A549 (cell line): ENCODE measurements around the gene ROBO1. TPM values are rescaled to one million over a fixed set of nuclear protein-coding genes. Genes with fewer than 3 reads are reported as not detected.

Experiments
- ATAC-seq, 2 experiments: fragments of 200-7000 bp in 1 of 2; fragments of >200 bp in 1 of 2; cut with Nextera tagmentation in 1 of 2; cut with Tn5 transposase in 1 of 2; 3 replicates each; pipeline versions ENCODE4 v1.8.0 to v1.9.1; 2018 to 2020; ENCODE audit warnings: mild to moderate bottlenecking in 1 of 2, moderate library complexity in 1 of 2
- CTCF ChIA-PET: fragments of 300-600 bp; sonication (Branson Sonifier 250); formaldehyde crosslinking; extraction: SDS; loops from one replicate; lab custom pipeline; 2021; ENCODE audit warnings: antibody characterized with exemption, inconsistent platforms; lab: Yijun Ruan, JAX
- POLR2A ChIA-PET: fragments of 350-600 bp; formaldehyde crosslinking; extraction: SDS; loops from one replicate; lab custom pipeline; 2021; ENCODE audit warnings: antibody characterized with exemption, inconsistent platforms; lab: Yijun Ruan, JAX
- DNase-seq, 2 experiments: peaks; one replicate each; pipeline versions ENCODE4 v3.0.0 to v3.0.0-alpha.2; 2011 to 2016; ENCODE audit warnings: low read depth in 1 of 2, low spot score in 1 of 2
- FAIRE-seq: peaks from 2 replicates; lab custom pipeline; 2011; peaks lifted over from hg19 to GRCh38; lab: Jason Lieb, UNC
- H3K27ac ChIP-seq, 2 experiments: fragments of >200 bp; sonication (Bioruptor Twin); formaldehyde crosslinking; 3 replicates each; pipeline ENCODE4 v1.5.1; 2016 to 2017
- H3K4me1 ChIP-seq: fragments of >200 bp; sonication (Bioruptor Twin); formaldehyde crosslinking; 3 replicates; pipeline ENCODE4 v1.6.1; 2016
- H3K4me2 ChIP-seq: fragments of >200 bp; sonication (Bioruptor Twin); formaldehyde crosslinking; 3 replicates; pipeline ENCODE4 v1.6.1; 2016
- H3K4me3 ChIP-seq: fragments of >200 bp; sonication (Bioruptor Twin); formaldehyde crosslinking; 3 replicates; pipeline ENCODE4 v1.5.1; 2016
- H3K9me3 ChIP-seq: fragments of >200 bp; sonication (Bioruptor Twin); formaldehyde crosslinking; 3 replicates; pipeline ENCODE4 v1.6.1; 2016
- CBX8 ChIP-seq: fragments of 200-600 bp; sonication (generic); IDR thresholded peaks from 2 replicates; pipeline ENCODE4 v1.6.1; 2016
- CHD2 ChIP-seq: fragments of 150-350 bp; IDR thresholded peaks from 2 replicates; pipeline ENCODE4 v1.6.1; 2014; ENCODE audit warnings: low read length; ENCODE audit not compliant: partially characterized antibody
- EHF ChIP-seq: fragments of 250-450 bp; sonication (Bioruptor Pico); IDR thresholded peaks from 2 replicates; pipeline ENCODE4 v1.5.0; 2020; ENCODE audit warnings: mild to moderate bottlenecking
- EHMT2 ChIP-seq: fragments of 200-600 bp; sonication (generic); IDR thresholded peaks from 2 replicates; pipeline ENCODE4 v1.6.1; 2016; ENCODE audit warnings: antibody characterized with exemption, low read depth, mild to moderate bottlenecking, moderate library complexity
- ESRRA ChIP-seq: fragments of 150-350 bp; IDR thresholded peaks from 2 replicates; pipeline ENCODE4 v1.6.1; 2014; ENCODE audit warnings: mild to moderate bottlenecking, low read length, borderline replicate concordance
- FOSL2 ChIP-seq, 2 experiments: fragments of 450-650 bp in 1 of 2; fragments of >200 bp in 1 of 2; sonication (Bioruptor Twin) in 1 of 2; formaldehyde crosslinking; IDR thresholded peaks; 2 replicates each; pipeline versions ENCODE4 v1.5.0 to v1.6.1; 2016 to 2020; ENCODE audit warnings: mild to moderate bottlenecking in 1 of 2, moderate library complexity in 1 of 2
- HDAC2 ChIP-seq: fragments of 200-600 bp; sonication (generic); IDR thresholded peaks from 2 replicates; pipeline ENCODE4 v1.6.1; 2016
- HEYL ChIP-seq: fragments of 250-450 bp; sonication (Bioruptor Pico); IDR thresholded peaks from 2 replicates; pipeline ENCODE4 v1.8.0; 2021; ENCODE audit warnings: mild to moderate bottlenecking, moderate library complexity
- HOXA7 ChIP-seq: fragments of 250-450 bp; sonication (Bioruptor Pico); IDR thresholded peaks from 2 replicates; pipeline ENCODE4 v1.5.0; 2020; ENCODE audit warnings: mild to moderate bottlenecking, moderate library complexity
- HOXB13 ChIP-seq: fragments of 250-450 bp; sonication (Bioruptor Pico); IDR thresholded peaks from 2 replicates; pipeline ENCODE4 v1.5.0; 2020; ENCODE audit warnings: low read depth, mild to moderate bottlenecking, moderate library complexity
- HOXB5 ChIP-seq: fragments of 250-450 bp; sonication (Bioruptor Pico); IDR thresholded peaks from 2 replicates; pipeline ENCODE4 v1.5.0; 2020; ENCODE audit warnings: mild to moderate bottlenecking, moderate library complexity
- KDM5A ChIP-seq: fragments of 200-600 bp; sonication (generic); IDR thresholded peaks from 2 replicates; pipeline ENCODE4 v1.6.1; 2016; ENCODE audit warnings: antibody characterized with exemption, mild to moderate bottlenecking
- MAZ ChIP-seq: fragments of 150-350 bp; IDR thresholded peaks from 2 replicates; pipeline ENCODE4 v1.6.1; 2014; ENCODE audit warnings: antibody characterized with exemption, low read depth, low read length, borderline replicate concordance
- POLR2A ChIP-seq: IDR thresholded peaks from 2 replicates; pipeline ENCODE4 v1.6.1; 2012; ENCODE audit warnings: mild to moderate bottlenecking, low read length
- RARB ChIP-seq: fragments of 250-450 bp; sonication (Bioruptor Pico); IDR thresholded peaks from 2 replicates; pipeline ENCODE4 v1.8.0; 2021; ENCODE audit warnings: mild to moderate bottlenecking, moderate library complexity
- RCOR1 ChIP-seq: fragments of 150-350 bp; IDR thresholded peaks from 2 replicates; pipeline ENCODE4 v1.6.1; 2014; ENCODE audit warnings: antibody characterized with exemption, low read length, low read depth
- RNF2 ChIP-seq: fragments of 200-600 bp; sonication (generic); IDR thresholded peaks from 2 replicates; pipeline ENCODE4 v1.6.1; 2016; ENCODE audit warnings: low read depth, mild to moderate bottlenecking, antibody characterized with exemption, moderate library complexity, borderline replicate concordance
- SMC3 ChIP-seq: fragments of >200 bp; sonication (Bioruptor Twin); formaldehyde crosslinking; IDR thresholded peaks from 3 replicates; pipeline ENCODE4 v1.6.1; 2018; ENCODE audit warnings: inconsistent platforms
- TFCP2L1 ChIP-seq: fragments of 250-450 bp; sonication (Bioruptor Pico); IDR thresholded peaks from 2 replicates; pipeline ENCODE4 v1.5.0; 2021; ENCODE audit warnings: mild to moderate bottlenecking
- ZFP36 ChIP-seq: fragments of 450-650 bp; IDR thresholded peaks from 2 replicates; pipeline ENCODE4 v1.6.1; 2014; ENCODE audit warnings: borderline replicate concordance; ENCODE audit not compliant: partially characterized antibody
- WGBS: methylation state at CpG from one replicate; pipeline ENCODE4 v1.1.6; 2017; ENCODE audit errors: missing lambda C conversion rate; 5-methylcytosine and 5-hydroxymethylcytosine counted together
- polyA plus RNA-seq, 4 experiments: library from polyadenylated mRNA; depleted of rRNA in 3 of 4; stranded (reverse); fragments of >200 nt; fragmentation: RNase III in 1 of 4; extraction: RNeasy Plus Mini Kit Qiagen cat#74134 plus additional on column Dnase treatment in 1 of 4; gene quantifications; 2 replicates in 3 of 4; 3 replicates in 1 of 4; pipeline ENCODE4 v1.2.3, GENCODE V29; 2011 to 2017
- TF ChIP-seq, protein P1 (sequence below): fragments of >200 bp; sonication (Bioruptor Twin); formaldehyde crosslinking; IDR thresholded peaks from 3 replicates; pipeline ENCODE4 v1.6.1; 2016
- TF ChIP-seq, protein P2 (sequence below): fragments of 450-650 bp; IDR thresholded peaks from 2 replicates; pipeline ENCODE4 v1.6.1; 2014; ENCODE audit warnings: antibody characterized with exemption
- TF ChIP-seq, protein P3 (sequence below): IDR thresholded peaks from 2 replicates; pipeline ENCODE4 v1.6.1; 2012; ENCODE audit warnings: low read depth, borderline replicate concordance

The ROBO1 gene
- polyA plus RNA-seq, 2 of the 4 experiments (the other 2 are of a cell fraction) = 25.3 to 35.6 TPM

DNA sequence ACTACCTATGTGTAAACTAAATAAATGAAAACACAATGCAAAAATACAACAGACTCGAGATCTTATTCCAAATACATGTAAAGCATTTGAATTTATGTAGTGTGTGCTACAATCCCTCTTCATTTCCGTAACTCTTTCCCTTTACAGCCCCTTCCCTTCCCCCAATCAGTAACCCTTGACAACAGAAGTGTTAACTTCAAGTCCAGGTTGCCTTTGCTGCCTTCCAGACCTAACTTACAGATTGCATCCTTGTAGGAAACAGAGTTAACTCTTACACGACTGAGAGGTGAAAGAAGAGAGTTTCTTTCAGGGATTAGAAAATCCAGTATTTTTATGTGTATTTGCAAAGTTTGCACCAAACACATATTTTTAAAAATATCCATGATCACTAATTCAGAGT lies 1.4 kb upstream of the ROBO1 start (continued):
- TF ChIP-seq RNF2 = no peak
- TF ChIP-seq, protein P1, sequence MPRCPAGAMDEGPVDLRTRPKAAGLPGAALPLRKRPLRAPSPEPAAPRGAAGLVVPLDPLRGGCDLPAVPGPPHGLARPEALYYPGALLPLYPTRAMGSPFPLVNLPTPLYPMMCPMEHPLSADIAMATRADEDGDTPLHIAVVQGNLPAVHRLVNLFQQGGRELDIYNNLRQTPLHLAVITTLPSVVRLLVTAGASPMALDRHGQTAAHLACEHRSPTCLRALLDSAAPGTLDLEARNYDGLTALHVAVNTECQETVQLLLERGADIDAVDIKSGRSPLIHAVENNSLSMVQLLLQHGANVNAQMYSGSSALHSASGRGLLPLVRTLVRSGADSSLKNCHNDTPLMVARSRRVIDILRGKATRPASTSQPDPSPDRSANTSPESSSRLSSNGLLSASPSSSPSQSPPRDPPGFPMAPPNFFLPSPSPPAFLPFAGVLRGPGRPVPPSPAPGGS = no peak
- no peak for TF ChIP-seq ZFP36

DNA sequence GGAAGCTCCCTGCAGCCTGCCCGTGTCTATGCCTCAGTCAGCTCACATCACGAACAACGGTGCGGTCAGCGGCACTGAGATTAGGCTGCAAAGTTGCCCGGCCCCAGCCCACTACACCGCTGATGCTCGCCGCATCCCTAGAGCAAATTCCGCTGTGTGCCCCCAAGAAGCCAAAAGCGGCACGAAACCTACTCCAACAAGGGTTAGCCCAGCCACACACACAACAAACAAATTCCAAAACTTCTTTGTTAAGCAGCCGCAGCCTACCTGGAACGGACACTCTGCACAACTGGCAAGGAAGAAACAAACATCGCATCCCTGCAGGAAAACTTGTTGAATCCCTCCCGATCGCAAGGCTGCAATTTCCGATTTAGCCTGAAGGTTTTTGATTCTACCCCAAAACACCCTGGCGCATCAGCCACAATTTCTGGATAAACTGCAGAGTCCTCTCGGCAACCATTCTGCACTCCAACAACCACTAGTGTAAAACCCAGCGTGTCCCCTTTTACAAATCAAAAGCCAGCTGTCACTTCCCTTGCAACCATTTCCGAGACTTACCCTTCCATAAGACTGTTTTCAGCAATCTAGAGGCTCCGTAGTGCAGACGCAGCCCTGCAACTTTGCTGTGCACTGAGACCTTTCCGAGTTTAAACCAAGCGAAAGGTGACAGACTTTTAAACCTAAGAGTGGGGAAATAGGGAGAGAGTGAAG lies 449 bp downstream of the ROBO1 start:
- Histone ChIP-seq H3K9me3 (no peaks in the 10 kb centered on the region), H3K4me1 (no peaks in the 10 kb centered on the region), H3K4me3 (peak overlapping the region; percentile 33; the same call in 1 of the 3 replicates), H3K4me2 (peak overlapping the region; percentile 56), H3K27ac (no peak overlapping the region)
- ChIA-PET POLR2A (no interaction called here), CTCF (no interaction called here)
- DNase-seq (no peak), ATAC-seq (peak in 1 of 2 experiments; percentile 67; a peak in 3 of 6 replicates), FAIRE-seq (no peak)
- TF ChIP-seq ZFP36 = no peak
- WGBS = 16% methylated on average over 25 of the region's 26 CpGs

DNA sequence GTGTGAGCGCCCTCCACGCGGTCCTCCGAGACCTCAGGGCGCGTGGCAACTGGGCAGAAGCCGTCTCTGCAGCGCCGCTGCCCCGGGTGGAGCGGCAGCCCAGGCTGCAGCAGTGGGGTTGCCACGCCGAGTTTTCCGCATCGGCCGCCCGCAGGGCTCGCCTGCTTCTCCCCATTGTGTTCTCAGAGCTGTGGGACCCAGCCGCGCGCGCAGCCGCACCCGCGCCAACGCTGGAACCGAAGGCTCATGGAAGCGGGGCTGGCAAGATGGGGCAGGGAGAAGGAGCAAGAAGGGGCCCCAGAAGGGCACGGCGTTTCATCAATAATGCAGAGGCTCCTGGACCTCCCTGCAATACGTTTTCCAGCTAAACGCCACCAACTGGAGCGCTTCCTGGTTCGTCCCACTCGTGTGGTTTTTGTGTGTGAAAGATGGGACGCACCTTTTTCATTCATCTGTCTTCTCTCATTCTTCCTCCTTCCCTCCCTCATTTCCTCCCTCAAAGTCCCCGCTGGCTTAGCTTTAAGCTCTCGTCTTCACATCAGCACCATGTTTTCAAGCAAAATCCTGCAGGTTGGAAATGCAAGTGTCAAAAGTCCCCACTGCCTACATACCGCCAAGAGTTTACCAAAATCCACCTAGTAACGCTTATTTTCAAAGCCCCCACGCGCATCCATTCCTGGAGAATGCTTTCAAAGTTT lies 1.2 kb downstream of the ROBO1 start:
- Histone ChIP-seq H3K4me2 (peak overlapping the region; percentile 56), H3K9me3 (no peaks in the 10 kb centered on the region), H3K27ac (no peak overlapping the region), H3K4me1 (no peaks in the 10 kb centered on the region), H3K4me3 (no peak overlapping the region)
- no peak for DNase-seq
- CTCF ChIA-PET = no interaction called here
- WGBS = 59% methylated on average over 32 of the region's 42 CpGs
- ATAC-seq = no peak
- TF ChIP-seq SMC3 (no peak), KDM5A (no peak), EHMT2 (no peak), FOSL2 (IDR thresholded peaks at IDR 0.05) (no peak), FOSL2 (CRISPR knock-in tag; IDR thresholded peaks at IDR 0.05) (no peak), CHD2 (no peak), HOXB5 (CRISPR knock-in tag) (no peak), EHF (CRISPR knock-in tag) (no peak), RCOR1 (no peak), POLR2A (no peak), TFCP2L1 (CRISPR knock-in tag) (no peak), RARB (CRISPR knock-in tag) (no peak), ESRRA (no peak), HOXA7 (CRISPR knock-in tag) (no peak), HOXB13 (CRISPR knock-in tag) (no peak), CBX8 (no peak), HEYL (CRISPR knock-in tag) (no peak), HDAC2 (no peak), MAZ (no peak)
- TF ChIP-seq, protein P2, sequence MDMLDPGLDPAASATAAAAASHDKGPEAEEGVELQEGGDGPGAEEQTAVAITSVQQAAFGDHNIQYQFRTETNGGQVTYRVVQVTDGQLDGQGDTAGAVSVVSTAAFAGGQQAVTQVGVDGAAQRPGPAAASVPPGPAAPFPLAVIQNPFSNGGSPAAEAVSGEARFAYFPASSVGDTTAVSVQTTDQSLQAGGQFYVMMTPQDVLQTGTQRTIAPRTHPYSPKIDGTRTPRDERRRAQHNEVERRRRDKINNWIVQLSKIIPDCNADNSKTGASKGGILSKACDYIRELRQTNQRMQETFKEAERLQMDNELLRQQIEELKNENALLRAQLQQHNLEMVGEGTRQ = no peak
- TF ChIP-seq, protein P3, sequence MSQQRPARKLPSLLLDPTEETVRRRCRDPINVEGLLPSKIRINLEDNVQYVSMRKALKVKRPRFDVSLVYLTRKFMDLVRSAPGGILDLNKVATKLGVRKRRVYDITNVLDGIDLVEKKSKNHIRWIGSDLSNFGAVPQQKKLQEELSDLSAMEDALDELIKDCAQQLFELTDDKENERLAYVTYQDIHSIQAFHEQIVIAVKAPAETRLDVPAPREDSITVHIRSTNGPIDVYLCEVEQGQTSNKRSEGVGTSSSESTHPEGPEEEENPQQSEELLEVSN = no peak
- POLR2A ChIA-PET = no interaction called here
- FAIRE-seq = no peak
